GM18870 (cell line): ENCODE data around the gene GSTA5.
"Not testable (repeated sequence)": the region's sequence is repeated elsewhere in the genome, so short reads cannot be mapped to it uniquely, and the experiment has no call there.

Source experiments
- ATAC-seq: cut with Tn5 transposase; IDR thresholded peaks from one replicate; pipeline ENCODE4 v1.9.1; 2021; ENCODE audit warnings: moderate library complexity; ENCODE audit not compliant: unreplicated experiment

Gene GSTA5

GRCh38 chr6:52794366-52794765 is 46.2 kb downstream of the GSTA5 start:
- ATAC-seq, result not testable (repeated sequence)

- ATAC-seq, result no peak
These were observed 49.8 kb downstream of the GSTA5 start for GRCh38 chr6:52790861-52791260.

- ATAC-seq, result not testable (repeated sequence)
These were observed 51.0 kb downstream of the GSTA5 start for GRCh38 chr6:52789658-52790057.

- ATAC-seq, result no peak
These were observed 52.1 kb downstream of the GSTA5 start for GRCh38 chr6:52788478-52788877.

GRCh38 chr6:52787917-52788316 is 52.7 kb downstream of the GSTA5 start:
- ATAC-seq, result no peak

GRCh38 chr6:52786249-52786956 is 54.2 kb downstream of the GSTA5 start:
- no peak for ATAC-seq

- ATAC-seq, result not testable (repeated sequence)
These were observed 57.8 kb downstream of the GSTA5 start for GRCh38 chr6:52782696-52783274.

GRCh38 chr6:52782209-52782608 is 58.4 kb downstream of the GSTA5 start:
- ATAC-seq, result not testable (repeated sequence)
